Activated CD8-positive, alpha-beta T cell treated with anti-CD3 and anti-CD28 coated beads, Interleukin-2, amount 10 ng/mL, durations not matched to agents 7 days and 5 days (primary cell): ENCODE measurements around the gene HSPBP1. TPM values are rescaled to one million over a fixed set of nuclear protein-coding genes. Genes with fewer than 3 reads are reported as not detected.
A peak's percentile ranks its signal among the peaks of the same experiment; 100 is the strongest.
"Not testable (repeated sequence)": the region's sequence is repeated elsewhere in the genome, so short reads cannot be mapped to it uniquely, and the experiment has no call there.

Source experiments
- ATAC-seq: fragments of 150-1000 bp; cut with Tn5 transposase; one replicate; pipeline ENCODE4 v1.10.0; 2021; ENCODE audit warnings: moderate library complexity
- CTCF ChIA-PET: fragments of 350-600 bp; sonication (Branson Sonifier 250); formaldehyde crosslinking; loops from one replicate; lab custom pipeline; 2021; ENCODE audit warnings: antibody characterized with exemption; lab: Charles Lee
- POLR2A ChIA-PET: fragments of 350-600 bp; sonication (Branson Sonifier 250); formaldehyde crosslinking; loops from one replicate; lab custom pipeline; 2021; ENCODE audit warnings: antibody characterized with exemption; lab: Charles Lee
- DNase-seq: peaks from one replicate; pipeline ENCODE4 v3.0.0-alpha.2; 2020
- H3K27ac Mint-ChIP-seq: one replicate; pipeline ENCODE4 v1.8.0; 2021; ENCODE audit warnings: mild to moderate bottlenecking, mixed read lengths
- H3K27me3 Mint-ChIP-seq: one replicate; pipeline ENCODE4 v1.8.0; 2021; ENCODE audit warnings: low read depth, mixed read lengths
- H3K36me3 Mint-ChIP-seq: one replicate; pipeline ENCODE4 v1.8.0; 2021; ENCODE audit warnings: low read depth, mixed read lengths
- H3K4me1 Mint-ChIP-seq: one replicate; pipeline ENCODE4 v1.8.0; 2021; ENCODE audit warnings: low read depth, mixed read lengths
- H3K4me3 Mint-ChIP-seq: one replicate; pipeline ENCODE4 v1.8.0; 2021; ENCODE audit warnings: mild to moderate bottlenecking, mixed read lengths
- H3K9me3 Mint-ChIP-seq: one replicate; pipeline ENCODE4 v1.8.0; 2022; ENCODE audit warnings: mixed read lengths; ENCODE audit not compliant: insufficient read depth
- total RNA-seq, 2 experiments: library from RNA; stranded (reverse); gene quantifications; one replicate each; pipeline ENCODE4 v1.2.3, GENCODE V29; 2021

HSPBP1 gene
- total RNA-seq, 2 experiments from 2014 or later, result 31.1 to 32.7 TPM

- ATAC-seq, result no peak
- Mint-ChIP-seq H3K4me3 (no peak overlapping the region), H3K27me3 (no peaks in the 10 kb centered on the region), H3K4me1 (no peaks in the 10 kb centered on the region), H3K36me3 (peaks cover 53% of the 10 kb centered on the region), H3K27ac (no peak overlapping the region), H3K9me3 (no peaks in the 10 kb centered on the region)
- ChIA-PET CTCF (no interaction called here), POLR2A (no interaction called here)
- no peak for DNase-seq
Observed at GRCh38 chr19:55229145-55229788, 50.6 kb downstream of the HSPBP1 start.

DNA sequence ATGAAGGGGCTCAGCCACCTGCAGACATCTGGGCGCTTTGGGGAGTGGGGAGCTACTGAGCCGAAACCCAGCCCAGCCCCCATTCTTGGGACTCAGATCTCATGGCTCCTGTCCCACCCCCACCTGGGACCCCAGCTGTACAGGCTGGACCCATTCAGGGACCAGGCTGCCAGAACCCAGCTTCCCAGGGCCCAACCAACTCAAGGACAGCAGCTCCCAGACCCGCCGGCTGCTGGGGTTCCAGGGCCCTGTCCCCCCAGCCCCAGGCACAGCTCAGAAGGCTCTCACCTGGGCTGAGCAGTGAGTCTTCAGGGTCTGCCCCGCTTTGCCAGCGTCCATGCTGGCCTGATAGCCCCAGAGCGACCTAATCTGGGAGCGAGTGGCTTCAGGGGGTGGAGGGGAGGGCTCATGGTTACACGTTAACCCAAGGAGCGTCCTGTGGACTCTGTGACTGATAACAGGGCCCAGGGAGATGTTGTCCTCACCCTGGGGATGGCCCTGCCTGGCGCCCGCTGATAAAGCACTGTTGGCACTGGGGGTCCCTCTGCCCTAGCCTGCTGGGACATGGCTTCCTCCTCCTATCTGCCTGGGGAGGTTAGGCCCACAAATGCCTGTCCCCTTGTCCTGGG, 51.4 kb downstream of the HSPBP1 start, which contains the start of gene TMEM86B:
Gene TMEM86B, minus strand, starts transcription at position 361 of the 629 bp plus-strand sequence. Its CDS starts 22 bp downstream, at position 339.
- Mint-ChIP-seq H3K27me3 (no peaks in the 10 kb centered on the region), H3K9me3 (no peaks in the 10 kb centered on the region), H3K36me3 (peaks cover 54% of the 10 kb centered on the region), H3K27ac (peak within 1 kb of the TSS; percentile 61), H3K4me1 (no peaks in the 10 kb centered on the region), H3K4me3 (no peak within 1 kb of the TSS)
- POLR2A ChIA-PET, result no interaction called here
- ATAC-seq (no peak), DNase-seq (no peak)
- CTCF ChIA-PET, result no interaction called here

DNA sequence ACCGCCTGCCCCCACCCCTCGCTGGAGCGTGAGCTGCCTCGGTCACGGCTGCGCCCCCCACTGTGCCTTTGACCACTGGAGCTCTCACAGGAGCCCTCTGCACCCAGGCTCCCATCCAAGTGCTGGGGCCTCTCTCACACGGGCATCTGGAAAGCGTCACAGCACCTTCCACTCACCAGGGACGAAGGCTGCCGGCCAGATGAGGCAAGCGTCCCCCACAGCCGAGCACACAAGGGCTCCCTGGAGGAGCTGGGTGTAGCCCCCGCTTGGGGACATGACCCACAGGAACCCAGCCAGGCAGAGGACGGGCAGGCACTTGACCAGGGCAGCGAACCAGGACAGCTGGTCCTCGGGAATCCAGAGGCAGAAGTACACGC, 51.9 kb downstream of the HSPBP1 start:
- ATAC-seq, result no peak
- Mint-ChIP-seq H3K4me1 (no peaks in the 10 kb centered on the region), H3K36me3 (peaks cover 53% of the 10 kb centered on the region), H3K27ac (peak overlapping the region; percentile 61), H3K9me3 (no peaks in the 10 kb centered on the region), H3K27me3 (no peaks in the 10 kb centered on the region), H3K4me3 (no peak overlapping the region)
- CTCF ChIA-PET, result no interaction called here
- no peak for DNase-seq
- POLR2A ChIA-PET, result no interaction called here

- POLR2A ChIA-PET, result no interaction called here
- H3K36me3 Mint-ChIP-seq, result peaks cover 47% of the 10 kb centered on the region
- no peak for ATAC-seq
Observed at GRCh38 chr19:55227241-55228014, 52.5 kb downstream of the HSPBP1 start.

DNA sequence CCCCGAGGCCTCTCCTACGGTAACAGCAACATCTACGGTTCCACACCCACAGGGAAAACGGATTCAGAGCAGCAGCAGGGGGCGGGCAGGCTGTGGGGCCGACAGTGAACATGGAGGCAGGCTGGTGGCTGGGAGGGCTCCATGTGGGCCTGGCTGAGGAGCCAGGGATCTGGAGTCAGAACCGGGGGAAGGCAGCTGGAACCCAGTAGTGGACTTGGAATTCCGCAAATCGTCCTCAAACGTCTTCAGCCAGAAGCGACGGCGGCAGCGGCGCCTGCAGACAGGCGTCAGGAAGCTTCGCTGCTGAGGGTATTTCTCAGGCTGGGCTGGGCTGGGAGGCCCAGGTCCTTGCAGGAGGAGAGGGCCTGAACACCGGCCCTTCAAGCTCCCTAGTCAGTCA, 53.1 kb downstream of the HSPBP1 start:
- H3K27ac Mint-ChIP-seq, result no peak overlapping the region
- H3K4me1 Mint-ChIP-seq, result no peaks in the 10 kb centered on the region
- H3K27me3 Mint-ChIP-seq, result no peaks in the 10 kb centered on the region
- H3K9me3 Mint-ChIP-seq, result no peaks in the 10 kb centered on the region
- POLR2A ChIA-PET, result no interaction called here
- no peak overlapping the region for H3K4me3 Mint-ChIP-seq
- CTCF ChIA-PET, result no interaction called here
- no peak for DNase-seq
- peaks cover 42% of the 10 kb centered on the region for H3K36me3 Mint-ChIP-seq
- no peak for ATAC-seq

More at GRCh38 chr19:55227241-55228014, 52.5 kb downstream of the HSPBP1 start:
- Mint-ChIP-seq H3K9me3 (no peaks in the 10 kb centered on the region), H3K27me3 (no peaks in the 10 kb centered on the region), H3K4me1 (no peaks in the 10 kb centered on the region), H3K27ac (peak overlapping the region; percentile 61), H3K4me3 (no peak overlapping the region)
- DNase-seq, result no peak
- CTCF ChIA-PET, result no interaction called here

DNA sequence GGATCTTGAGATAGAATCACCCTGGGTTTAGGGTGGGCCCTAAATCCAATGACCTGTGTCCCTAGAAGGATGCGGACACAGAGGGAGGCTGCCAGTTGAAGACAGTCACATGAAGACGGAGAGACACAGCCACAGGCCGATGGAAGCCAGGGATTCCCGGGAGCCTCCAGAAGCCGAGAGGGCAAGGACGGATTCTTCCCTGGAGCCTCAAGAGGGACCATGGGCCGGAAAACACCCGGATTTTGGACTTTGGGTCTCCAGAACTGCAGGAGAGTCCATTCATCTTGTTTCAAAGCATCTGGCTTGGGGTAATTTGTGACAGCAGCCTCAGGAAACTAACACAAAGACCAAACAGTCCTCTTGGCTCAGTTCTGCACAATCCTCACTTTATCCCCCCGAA, 53.6 kb downstream of the HSPBP1 start:
- DNase-seq (no peak), ATAC-seq (no peak)
- Mint-ChIP-seq H3K36me3 (peaks cover 46% of the 10 kb centered on the region), H3K27me3 (no peaks in the 10 kb centered on the region), H3K9me3 (no peaks in the 10 kb centered on the region), H3K27ac (no peak overlapping the region), H3K4me3 (no peak overlapping the region), H3K4me1 (no peaks in the 10 kb centered on the region)
- ChIA-PET POLR2A (no interaction called here), CTCF (no interaction called here)

DNA sequence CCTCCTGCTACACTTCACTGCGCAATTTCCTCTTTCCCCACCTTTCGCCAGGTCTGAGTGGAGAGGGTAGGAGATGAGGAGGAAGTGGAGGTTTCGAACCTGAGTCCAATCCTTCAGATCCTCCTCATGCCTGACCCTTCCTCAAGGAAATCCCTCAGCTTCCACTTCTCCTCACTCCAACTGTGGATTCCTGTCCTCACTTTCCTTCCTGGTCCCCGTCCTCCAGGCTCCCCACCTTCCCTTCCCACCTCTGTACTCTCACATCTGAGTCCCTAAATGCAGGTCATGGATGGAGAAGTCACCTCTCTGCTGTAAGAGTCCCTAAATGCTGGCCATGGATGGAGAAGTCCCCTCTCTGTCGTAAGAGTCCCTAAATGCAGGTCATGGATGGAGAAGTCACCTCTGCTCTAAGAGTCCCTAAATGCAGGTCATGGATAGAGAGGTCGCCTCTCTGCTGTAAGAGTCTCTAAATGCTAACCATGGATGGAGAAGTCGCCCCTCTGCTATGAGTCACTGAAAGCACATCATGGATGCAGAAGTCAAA, 54.4 kb downstream of the HSPBP1 start:
- CTCF ChIA-PET, result no interaction called here
- no peak for ATAC-seq
- Mint-ChIP-seq H3K36me3 (peaks cover 52% of the 10 kb centered on the region), H3K4me3 (no peak overlapping the region), H3K27ac (no peak overlapping the region), H3K27me3 (no peaks in the 10 kb centered on the region), H3K4me1 (no peaks in the 10 kb centered on the region), H3K9me3 (peaks cover 5% of the 10 kb centered on the region)
- POLR2A ChIA-PET, result no interaction called here
- no peak for DNase-seq

DNA sequence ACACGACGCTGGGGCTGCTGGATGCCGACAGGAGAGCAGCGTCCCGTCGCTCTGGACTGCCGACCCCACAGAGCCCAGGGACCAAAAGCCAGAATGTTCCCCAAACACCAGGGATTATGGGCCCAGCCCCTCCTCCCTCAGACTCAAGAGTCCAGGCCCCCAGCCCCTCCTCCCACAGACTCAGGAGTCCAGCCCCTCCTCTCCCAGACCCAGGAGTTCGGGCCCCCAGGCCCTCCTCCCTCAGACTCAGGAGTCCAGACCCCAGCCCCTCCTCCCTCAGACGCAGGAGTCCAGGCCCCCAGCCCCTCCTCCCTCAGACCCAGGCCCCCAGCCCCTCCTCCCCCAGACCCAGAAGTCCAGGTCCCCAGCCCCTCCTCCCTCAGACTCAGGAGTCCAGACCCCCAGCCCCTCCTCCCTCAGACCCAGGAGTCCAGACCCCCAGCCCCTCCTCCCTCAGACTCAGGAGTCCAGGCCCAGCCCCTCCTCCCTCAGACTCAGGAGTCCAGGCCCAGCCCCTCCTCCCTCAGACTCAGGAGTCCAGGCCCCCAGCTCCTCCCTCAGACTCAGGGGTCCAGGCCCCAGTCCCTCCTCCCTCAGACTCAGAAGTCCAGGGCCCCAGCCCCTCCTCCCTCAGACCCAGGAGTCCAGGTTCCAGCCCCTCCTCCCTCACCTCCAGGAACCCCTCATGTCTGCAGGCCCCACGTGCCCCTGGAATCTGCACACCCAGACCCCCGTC, 55.1 kb downstream of the HSPBP1 start:
- CTCF ChIA-PET, H3K27me3 Mint-ChIP-seq, H3K4me1 Mint-ChIP-seq, H3K4me3 Mint-ChIP-seq, ATAC-seq, POLR2A ChIA-PET, H3K27ac Mint-ChIP-seq, DNase-seq, H3K9me3 Mint-ChIP-seq: not testable (repeated sequence)
- peaks cover 50% of the 10 kb centered on the region for H3K36me3 Mint-ChIP-seq

- peaks cover 7% of the 10 kb centered on the region for H3K9me3 Mint-ChIP-seq
- H3K4me3 Mint-ChIP-seq, result no peak overlapping the region
- H3K36me3 Mint-ChIP-seq, result peaks cover 47% of the 10 kb centered on the region
- no peaks in the 10 kb centered on the region for H3K4me1 Mint-ChIP-seq
- ChIA-PET CTCF (no interaction called here), POLR2A (no interaction called here)
- H3K27me3 Mint-ChIP-seq, result no peaks in the 10 kb centered on the region
- no peak for DNase-seq
- no peak for ATAC-seq
- H3K27ac Mint-ChIP-seq, result no peak overlapping the region
Observed at GRCh38 chr19:55224038-55224665, 55.8 kb downstream of the HSPBP1 start.

DNA sequence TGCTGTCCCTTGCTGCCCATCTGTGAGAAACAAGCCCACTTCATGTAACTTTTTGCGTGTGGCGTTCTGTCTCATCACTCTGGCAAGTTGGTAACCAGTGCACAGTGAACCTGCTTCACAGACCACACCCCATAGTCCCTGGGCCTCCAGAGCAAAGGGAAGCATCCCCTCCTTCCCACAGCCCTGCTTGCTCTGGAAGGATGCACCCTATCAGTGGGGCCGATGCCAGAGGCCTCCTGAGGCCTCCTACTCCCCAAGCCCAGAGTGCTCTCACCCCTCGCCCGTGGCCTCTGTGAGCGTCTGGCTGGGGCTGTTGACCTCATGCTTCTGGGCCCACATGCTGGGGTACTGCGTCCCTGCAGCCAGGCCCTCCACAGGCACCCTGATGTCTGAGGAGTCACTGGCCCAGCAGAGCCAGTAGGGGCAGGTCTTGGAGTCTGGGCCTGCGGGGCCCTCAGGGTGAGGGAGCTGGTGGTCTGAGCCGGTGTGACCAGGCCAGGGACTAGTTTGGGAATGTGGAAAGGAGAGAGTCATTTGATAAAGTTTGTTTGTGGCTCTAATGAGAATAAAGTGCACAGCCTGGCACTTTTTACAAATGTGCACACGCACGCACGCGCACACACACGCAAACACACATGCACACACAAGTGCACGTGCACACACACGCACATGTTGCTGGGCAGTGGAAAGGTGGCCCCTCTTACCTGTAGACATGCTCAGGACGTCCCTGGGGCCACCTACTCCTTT, 56.4 kb downstream of the HSPBP1 start:
- ATAC-seq (peak; percentile 12), DNase-seq (no peak)
- ChIA-PET POLR2A (no interaction called here), CTCF (no interaction called here)
- peak overlapping the region; percentile 70 for H3K27ac Mint-ChIP-seq
- H3K27me3 Mint-ChIP-seq, result no peaks in the 10 kb centered on the region
- H3K9me3 Mint-ChIP-seq, result peaks cover 7% of the 10 kb centered on the region
- no peaks in the 10 kb centered on the region for H3K4me1 Mint-ChIP-seq
- H3K4me3 Mint-ChIP-seq, result no peak overlapping the region
- H3K36me3 Mint-ChIP-seq, result peaks cover 42% of the 10 kb centered on the region

- peaks cover 7% of the 10 kb centered on the region for H3K9me3 Mint-ChIP-seq
- POLR2A ChIA-PET, result no interaction called here
- no peak overlapping the region for H3K27ac Mint-ChIP-seq
- peaks cover 15% of the 10 kb centered on the region for H3K4me1 Mint-ChIP-seq
- CTCF ChIA-PET, result no interaction called here
- H3K36me3 Mint-ChIP-seq, result peaks cover 27% of the 10 kb centered on the region
- H3K4me3 Mint-ChIP-seq, result no peak overlapping the region
- ATAC-seq, result no peak
- no peak for DNase-seq
- H3K27me3 Mint-ChIP-seq, result peaks cover 14% of the 10 kb centered on the region
Observed at GRCh38 chr19:55220525-55220924, 59.4 kb downstream of the HSPBP1 start.
